Measurements from ENCODE around the gene RPUSD2.

DNA sequence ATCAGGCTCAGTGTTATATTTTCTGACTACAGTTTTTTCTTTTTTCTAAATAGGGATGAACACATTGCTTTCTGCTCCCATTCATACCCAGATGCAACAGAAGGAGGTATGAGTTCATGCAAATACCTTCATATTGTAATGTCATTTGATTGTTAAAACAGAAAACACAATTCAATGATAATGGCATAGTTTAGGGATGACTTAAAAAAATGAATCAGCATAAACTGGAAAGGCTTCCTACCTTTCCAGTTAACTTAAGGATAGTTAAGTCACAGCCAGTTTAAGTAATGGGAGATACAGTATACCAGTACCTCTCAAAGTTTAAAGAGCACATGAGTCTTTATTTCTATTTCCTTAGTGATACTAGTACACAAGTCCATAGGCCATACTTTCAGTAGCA is 49.8 kb downstream of the RPUSD2 start:
- TF ChIP-seq, protein P1, sequence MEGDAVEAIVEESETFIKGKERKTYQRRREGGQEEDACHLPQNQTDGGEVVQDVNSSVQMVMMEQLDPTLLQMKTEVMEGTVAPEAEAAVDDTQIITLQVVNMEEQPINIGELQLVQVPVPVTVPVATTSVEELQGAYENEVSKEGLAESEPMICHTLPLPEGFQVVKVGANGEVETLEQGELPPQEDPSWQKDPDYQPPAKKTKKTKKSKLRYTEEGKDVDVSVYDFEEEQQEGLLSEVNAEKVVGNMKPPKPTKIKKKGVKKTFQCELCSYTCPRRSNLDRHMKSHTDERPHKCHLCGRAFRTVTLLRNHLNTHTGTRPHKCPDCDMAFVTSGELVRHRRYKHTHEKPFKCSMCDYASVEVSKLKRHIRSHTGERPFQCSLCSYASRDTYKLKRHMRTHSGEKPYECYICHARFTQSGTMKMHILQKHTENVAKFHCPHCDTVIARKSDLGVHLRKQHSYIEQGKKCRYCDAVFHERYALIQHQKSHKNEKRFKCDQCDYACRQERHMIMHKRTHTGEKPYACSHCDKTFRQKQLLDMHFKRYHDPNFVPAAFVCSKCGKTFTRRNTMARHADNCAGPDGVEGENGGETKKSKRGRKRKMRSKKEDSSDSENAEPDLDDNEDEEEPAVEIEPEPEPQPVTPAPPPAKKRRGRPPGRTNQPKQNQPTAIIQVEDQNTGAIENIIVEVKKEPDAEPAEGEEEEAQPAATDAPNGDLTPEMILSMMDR (IDR thresholded peaks at IDR 0.05; ENCODE audit: low read depth, low read length): no peak
- TF ChIP-seq EZH2phosphoT487 (IDR thresholded peaks at IDR 0.05; ENCODE audit: low read depth): no peak
